HEK293 (cell line): ENCODE data around the gene DYRK4.

Experiments
- CTCF ChIA-PET: fragments of 350-600 bp; formaldehyde crosslinking; extraction: SDS; loops from one replicate; lab custom pipeline; 2021; ENCODE audit warnings: antibody characterized with exemption; lab: Yijun Ruan, JAX
- POLR2A ChIA-PET: fragments of 300-600 bp; formaldehyde crosslinking; extraction: SDS; loops from one replicate; lab custom pipeline; 2020; ENCODE audit warnings: antibody characterized with exemption, inconsistent platforms; lab: Yijun Ruan, JAX
- H3K27ac ChIP-seq: fragments of 200-500 bp; sonication (Bioruptor generic); 2 replicates; pipeline ENCODE4 v1.5.1; 2014; ENCODE audit warnings: low read depth, low read length, control low read depth, inconsistent platforms; ENCODE audit errors: extremely low read depth
- H3K36me3 ChIP-seq, 2 experiments: fragments of 200-500 bp in 1 of 2; sonication (Bioruptor generic) in 1 of 2; 1 replicate in 1 of 2; 2 replicates in 1 of 2; pipeline ENCODE4 v1.5.1; 2014 to 2017; ENCODE audit warnings: inconsistent platforms in 2 of 2, low read length in 2 of 2; ENCODE audit not compliant: control insufficient read depth in 2 of 2, insufficient read depth in 1 of 2
- H3K4me1 ChIP-seq: fragments of 200-500 bp; sonication (Bioruptor generic); 2 replicates; pipeline ENCODE4 v1.5.1; 2014; ENCODE audit warnings: mild to moderate bottlenecking, low read length, inconsistent platforms; ENCODE audit not compliant: control insufficient read depth, insufficient read depth
- H3K4me3 ChIP-seq: 2 replicates; pipeline ENCODE4 v1.5.1; 2011; ENCODE audit warnings: low read depth, mild to moderate bottlenecking, control low read depth, low read length, moderate library complexity
- H3K9me3 ChIP-seq: fragments of 200-500 bp; sonication (Bioruptor generic); 2 replicates; pipeline ENCODE4 v1.5.1; 2014; ENCODE audit warnings: low read depth, low read length, inconsistent platforms; ENCODE audit not compliant: control insufficient read depth, insufficient read depth
- HOXA7 ChIP-seq: sonication (generic); formaldehyde crosslinking; IDR thresholded peaks from 2 replicates; pipeline ENCODE4 v1.8.1; 2022; ENCODE audit warnings: missing genetic modification reagents, borderline replicate concordance
- KLF1 ChIP-seq: fragments of 450-650 bp; formaldehyde crosslinking; IDR thresholded peaks from 2 replicates; pipeline ENCODE4 v1.5.1; 2016; ENCODE audit warnings: missing biosample characterization, missing genetic modification characterization
- KLF8 ChIP-seq: fragments of 450-650 bp; formaldehyde crosslinking; IDR thresholded peaks from 2 replicates; pipeline ENCODE4 v1.5.1; 2016; ENCODE audit warnings: missing biosample characterization, missing genetic modification characterization
- MZF1 ChIP-seq: fragments of 450-650 bp; formaldehyde crosslinking; IDR thresholded peaks from 2 replicates; pipeline ENCODE4 v1.5.1; 2017; ENCODE audit warnings: missing biosample characterization, missing genetic modification characterization, borderline replicate concordance
- PRDM1 ChIP-seq: fragments of 450-650 bp; formaldehyde crosslinking; IDR thresholded peaks from 2 replicates; pipeline ENCODE4; 2016; ENCODE audit warnings: missing biosample characterization, missing genetic modification characterization
- SCRT1 ChIP-seq: fragments of 450-650 bp; formaldehyde crosslinking; IDR thresholded peaks from 2 replicates; pipeline ENCODE4 v1.5.1; 2016; ENCODE audit warnings: missing biosample characterization, missing genetic modification characterization, borderline replicate concordance
- SCRT2 ChIP-seq: fragments of 450-650 bp; formaldehyde crosslinking; IDR thresholded peaks from 2 replicates; pipeline ENCODE4 v1.5.1; 2016; ENCODE audit warnings: missing biosample characterization, missing genetic modification characterization
- TCF7L2 ChIP-seq: IDR thresholded peaks from 2 replicates; pipeline ENCODE4 v1.6.1; 2011; ENCODE audit warnings: low read depth, mild to moderate bottlenecking, inconsistent platforms, low read length, moderate library complexity, borderline replicate concordance
- YY2 ChIP-seq: fragments of 450-650 bp; formaldehyde crosslinking; IDR thresholded peaks from 2 replicates; pipeline ENCODE4 v1.5.1; 2016; ENCODE audit warnings: missing biosample characterization, missing genetic modification characterization
- ZBTB21 ChIP-seq: fragments of 450-650 bp; formaldehyde crosslinking; IDR thresholded peaks from 2 replicates; pipeline ENCODE4 v1.5.1; 2017; ENCODE audit warnings: missing biosample characterization, missing genetic modification characterization
- ZBTB7A ChIP-seq: fragments of 450-650 bp; formaldehyde crosslinking; IDR thresholded peaks from 2 replicates; pipeline ENCODE4 v1.5.1; 2016; ENCODE audit warnings: low read depth, missing biosample characterization, missing genetic modification characterization
- ZEB2 ChIP-seq: fragments of 450-650 bp; formaldehyde crosslinking; IDR thresholded peaks from 2 replicates; pipeline ENCODE4 v1.5.1; 2016; ENCODE audit warnings: missing biosample characterization, missing genetic modification characterization
- ZFHX2 ChIP-seq: fragments of 450-650 bp; formaldehyde crosslinking; conservative IDR thresholded peaks from 2 replicates; pipeline ENCODE4 v1.5.1; 2016; ENCODE audit warnings: missing biosample characterization, missing genetic modification characterization
- ZNF112 ChIP-seq: fragments of 450-650 bp; formaldehyde crosslinking; IDR thresholded peaks from 2 replicates; pipeline ENCODE4 v1.5.0; 2017; ENCODE audit warnings: missing biosample characterization, missing genetic modification characterization
- ZNF211 ChIP-seq: fragments of 450-650 bp; formaldehyde crosslinking; IDR thresholded peaks from 2 replicates; pipeline ENCODE4 v1.5.1; 2016; ENCODE audit warnings: low read depth, missing biosample characterization, missing genetic modification characterization
- ZNF311 ChIP-seq: fragments of 450-650 bp; formaldehyde crosslinking; IDR thresholded peaks from 2 replicates; pipeline ENCODE4 v1.5.1; 2017; ENCODE audit warnings: missing biosample characterization, missing genetic modification characterization, borderline replicate concordance
- ZNF324 ChIP-seq: fragments of 450-650 bp; formaldehyde crosslinking; IDR thresholded peaks from 2 replicates; pipeline ENCODE4 v1.5.1; 2016; ENCODE audit warnings: missing biosample characterization, missing genetic modification characterization
- ZNF341 ChIP-seq: fragments of 450-650 bp; formaldehyde crosslinking; IDR thresholded peaks from 2 replicates; pipeline ENCODE4; 2016; ENCODE audit warnings: low read depth, missing biosample characterization, missing genetic modification characterization
- ZNF37A ChIP-seq: fragments of 450-650 bp; IDR thresholded peaks from 2 replicates; pipeline ENCODE4 v1.5.1; 2018; ENCODE audit warnings: missing biosample characterization, missing genetic modification characterization
- ZNF521 ChIP-seq: fragments of 450-650 bp; formaldehyde crosslinking; IDR thresholded peaks from 2 replicates; pipeline ENCODE4 v1.5.1; 2017; ENCODE audit warnings: missing biosample characterization, mild to moderate bottlenecking, missing genetic modification characterization
- ZNF529 ChIP-seq: fragments of 450-650 bp; formaldehyde crosslinking; IDR thresholded peaks from 2 replicates; pipeline ENCODE4 v1.5.1; 2017; ENCODE audit warnings: missing genetic modification characterization, missing biosample characterization; ENCODE audit not compliant: insufficient replicate concordance
- ZNF549 ChIP-seq: fragments of 450-650 bp; IDR thresholded peaks from 2 replicates; pipeline ENCODE4 v1.5.1; 2018; ENCODE audit warnings: missing biosample characterization, missing genetic modification characterization, mild to moderate bottlenecking, inconsistent platforms, moderate library complexity
- ZNF623 ChIP-seq: fragments of 450-650 bp; formaldehyde crosslinking; IDR thresholded peaks from 2 replicates; pipeline ENCODE4 v1.5.1; 2016; ENCODE audit warnings: missing biosample characterization, missing genetic modification characterization
- ZNF629 ChIP-seq: fragments of 450-650 bp; formaldehyde crosslinking; IDR thresholded peaks from 2 replicates; pipeline ENCODE4 v1.5.1; 2017; ENCODE audit warnings: missing biosample characterization, missing genetic modification characterization
- ZNF660 ChIP-seq: fragments of 450-650 bp; IDR thresholded peaks from 2 replicates; pipeline ENCODE4 v1.5.1; 2018; ENCODE audit warnings: missing biosample characterization, mild to moderate bottlenecking, missing genetic modification characterization
- ZNF747 ChIP-seq: fragments of 450-650 bp; formaldehyde crosslinking; IDR thresholded peaks from 2 replicates; pipeline ENCODE4 v1.5.1; 2016; ENCODE audit warnings: missing biosample characterization, missing genetic modification characterization
- ZNF830 ChIP-seq: fragments of 450-650 bp; IDR thresholded peaks from 2 replicates; pipeline ENCODE4 v1.5.0; 2018; ENCODE audit warnings: missing biosample characterization, missing genetic modification characterization, low read depth, mild to moderate bottlenecking, moderate library complexity
- TF ChIP-seq, protein P1 (sequence below): fragments of 450-650 bp; formaldehyde crosslinking; IDR thresholded peaks from 2 replicates; pipeline ENCODE4 v1.5.1; 2016; ENCODE audit warnings: missing biosample characterization, missing genetic modification characterization

Gene DYRK4

DNA sequence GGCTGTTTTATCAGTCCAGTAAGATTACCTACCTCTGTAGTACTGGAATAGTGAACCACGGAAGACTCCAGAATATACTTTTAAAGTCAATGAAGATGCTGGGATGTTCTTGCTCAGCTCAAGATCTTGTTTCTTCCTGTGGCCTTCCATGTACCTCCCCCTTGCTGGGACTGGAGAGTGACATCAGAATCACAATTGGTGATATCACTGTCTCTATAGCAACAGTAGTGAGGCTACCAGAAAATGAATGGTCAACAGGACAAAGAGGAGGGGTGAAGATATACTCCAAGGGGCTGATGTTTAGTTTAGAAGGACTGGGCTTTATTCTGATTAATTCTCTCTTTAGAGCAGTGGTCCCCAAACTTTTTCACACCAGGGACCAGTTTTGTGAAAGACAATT is 83.0 kb downstream of the DYRK4 start:
- CTCF ChIA-PET, result no interaction called here
- POLR2A ChIA-PET, result no interaction called here

DNA sequence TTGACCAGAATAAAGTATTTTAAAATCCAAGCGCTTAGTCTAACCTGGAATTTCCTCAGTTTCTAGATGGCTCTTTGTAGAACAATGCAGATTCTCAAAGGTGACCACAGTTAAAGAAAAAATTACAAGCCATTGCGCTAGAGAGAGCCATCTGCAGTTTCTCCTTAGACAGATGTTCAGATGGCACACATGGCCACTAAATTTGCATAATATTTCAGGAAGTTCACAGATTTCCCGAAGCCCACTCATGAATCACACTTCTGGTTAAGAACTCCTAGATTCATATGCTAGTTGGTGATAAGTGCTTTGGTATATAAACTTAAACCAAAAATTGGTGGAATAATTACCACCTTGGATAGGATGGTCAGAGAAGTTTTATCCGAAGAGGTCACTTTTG is 86.1 kb downstream of the DYRK4 start:
- ChIA-PET POLR2A (interaction anchor here (1.5 kb wide), 2 partner anchors 16 to 43 kb away, joined by 5 to 8 read pairs; no protein-coding TSS in a partner anchor), CTCF (interaction anchor here (0.7 to 0.8 kb wide), 2 partner anchors 209 to 1382 kb away, joined by 3 read pairs; no protein-coding TSS in a partner anchor)
- TF ChIP-seq ZNF529, result no peak
- Histone ChIP-seq H3K9me3 (no peaks in the 10 kb centered on the region), H3K4me1 (peaks cover 18% of the 10 kb centered on the region), H3K27ac (peak overlapping the region; percentile 79), H3K36me3 (no peaks in the 10 kb centered on the region), H3K4me3 (peak overlapping the region; percentile 80)

More for the DNA sequence above, 83.0 kb downstream of the DYRK4 start:
- H3K4me1 ChIP-seq, result no peaks in the 10 kb centered on the region
- no peaks in the 10 kb centered on the region for H3K9me3 ChIP-seq
- no peak overlapping the region for H3K4me3 ChIP-seq
- TF ChIP-seq KLF1 (tag by site-specific recombination) (no peak), ZBTB21 (peak; percentile 58; the same call in 1 of the 2 replicates), ZNF629 (tag by site-specific recombination) (peak; percentile 60), ZNF112 (tag by site-specific recombination) (no peak), ZFHX2 (tag by site-specific recombination) (no peak), ZNF660 (no peak), SCRT2 (0 out of 2 replicates have a peak, but pooled peaks have one; percentile 10), ZNF521 (no peak), SCRT1 (tag by site-specific recombination) (no peak), HOXA7 (no peak), ZNF830 (no peak), ZNF37A (tag by site-specific recombination) (no peak), ZNF211 (no peak), ZNF747 (tag by site-specific recombination) (no peak), ZNF623 (tag by site-specific recombination) (no peak), ZNF311 (no peak), MZF1 (no peak), ZBTB7A (tag by site-specific recombination) (no peak), ZNF549 (tag by site-specific recombination) (no peak), TCF7L2 (no peak)
- TF ChIP-seq, protein P1, sequence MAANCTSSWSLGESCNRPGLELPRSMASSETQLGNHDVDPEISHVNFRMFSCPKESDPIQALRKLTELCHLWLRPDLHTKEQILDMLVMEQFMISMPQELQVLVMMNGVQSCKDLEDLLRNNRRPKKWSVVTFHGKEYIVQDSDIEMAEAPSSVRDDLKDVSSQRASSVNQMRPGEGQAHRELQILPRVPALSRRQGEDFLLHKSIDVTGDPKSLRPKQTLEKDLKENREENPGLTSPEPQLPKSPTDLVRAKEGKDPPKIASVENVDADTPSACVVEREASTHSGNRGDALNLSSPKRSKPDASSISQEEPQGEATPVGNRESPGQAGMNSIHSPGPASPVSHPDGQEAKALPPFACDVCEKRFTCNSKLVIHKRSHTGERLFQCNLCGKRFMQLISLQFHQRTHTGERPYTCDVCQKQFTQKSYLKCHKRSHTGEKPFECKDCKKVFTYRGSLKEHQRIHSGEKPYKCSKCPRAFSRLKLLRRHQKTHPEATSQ, result no peak
- TF ChIP-seq, all 188 proteins: peak for 3
- Histone ChIP-seq H3K27ac (no peak overlapping the region), H3K36me3 (no peaks in the 10 kb centered on the region)

DNA sequence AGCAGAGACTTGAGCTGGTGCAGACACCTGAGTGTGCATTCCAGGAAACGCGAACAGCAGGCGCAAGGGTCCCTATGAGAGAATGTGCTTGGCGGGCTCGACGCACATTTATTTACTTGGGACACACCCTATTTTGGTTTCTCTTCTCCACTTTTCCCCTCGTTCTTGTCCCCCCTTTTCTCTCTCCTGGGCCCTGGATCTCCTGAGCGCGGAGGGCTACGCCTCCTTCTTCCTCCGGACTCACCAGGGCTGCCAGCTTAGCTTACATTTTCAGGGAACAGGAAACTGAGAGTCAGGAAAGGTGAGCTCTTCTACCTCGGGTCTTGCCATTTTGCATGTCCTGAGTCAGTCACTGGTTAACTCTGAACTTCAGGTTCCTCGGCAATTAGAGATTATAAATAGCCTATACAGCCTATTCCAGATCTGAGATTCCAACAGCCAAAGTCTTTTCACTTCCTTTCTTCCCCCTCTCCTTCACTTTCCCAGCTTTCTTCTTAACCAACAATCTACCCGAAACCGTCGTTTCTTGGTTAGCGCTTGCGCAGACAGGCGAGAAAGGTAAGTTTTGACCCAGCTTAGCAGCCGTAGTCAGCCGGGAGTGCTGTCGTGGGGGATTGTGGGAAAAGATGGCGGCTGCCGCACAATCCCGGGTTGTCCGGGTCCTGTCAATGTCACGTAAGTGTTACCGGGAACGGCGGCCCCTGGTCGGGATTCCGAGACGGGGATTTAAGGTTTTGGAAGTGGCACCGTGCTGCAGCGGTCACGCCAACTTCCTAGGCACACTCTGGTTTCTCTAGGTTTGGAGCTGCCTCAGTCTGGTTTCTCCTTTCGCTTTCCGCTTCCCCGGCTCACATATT is 86.7 kb downstream of the DYRK4 start, which contains the start of the genes AKAP3 and NDUFA9:
AKAP3 (minus strand) TSS at position 551 of the 857 bp plus-strand sequence. CDS start 10,855 bp downstream, outside the sequence.
NDUFA9 (plus strand) TSS at position 614 of the 857 bp plus-strand sequence; CDS start at position 627, 13 bp downstream.
- POLR2A ChIA-PET, result interaction anchor here (0.9 to 1.5 kb wide), 5 partner anchors 10 to 111 kb away, joined by 3 to 8 read pairs (median 5); partner anchors contain the start of genes DYRK4 and RAD51AP1
- peak within 1 kb of the TSS; percentile 79 for H3K27ac ChIP-seq
- H3K4me3 ChIP-seq, result peak within 1 kb of the TSS; percentile 80
- H3K36me3 ChIP-seq, result no peaks in the 10 kb centered on the region
- H3K9me3 ChIP-seq, result no peaks in the 10 kb centered on the region
- H3K4me1 ChIP-seq, result peaks cover 19% of the 10 kb centered on the region
- CTCF ChIA-PET, result interaction anchor here (0.7 to 1.1 kb wide), 3 partner anchors 209 to 1381 kb away, joined by 3 to 4 read pairs (median 3); no protein-coding TSS in a partner anchor
- TF ChIP-seq KLF8 (tag by site-specific recombination) (0 out of 2 replicates have a peak, but pooled peaks have one; percentile 32), YY2 (peak; percentile 89), PRDM1 (tag by site-specific recombination) (peak; percentile 99), ZEB2 (peak; percentile 61), ZNF324 (0 out of 2 replicates have a peak, but pooled peaks have one; percentile 23), ZNF341 (tag by site-specific recombination) (peak; percentile 29; the same call in 1 of the 2 replicates)
